Omental fat pad (tissue), 4 donors: ENCODE results near the gene AP4E1. TPM values are rescaled to one million over a fixed set of nuclear protein-coding genes. Genes with fewer than 3 reads are reported as not detected.

ENCODE experiments used
- ATAC-seq: fragments of 150-250 bp; one replicate; pipeline ENCODE4 v1.9.1; 2016; ENCODE audit warnings: mild to moderate bottlenecking, moderate library complexity; ENCODE audit not compliant: low FRiP score
- DNase-seq: peaks from one replicate; pipeline ENCODE4 v3.0.0-alpha.2; 2019; ENCODE audit warnings: low spot score
- total RNA-seq, 4 donors: library from RNA; depleted of rRNA; stranded (reverse); fragments of >200 nt; gene quantifications; one replicate each; pipeline ENCODE4 v1.1.0, GENCODE V29; 2016
- TF ChIP-seq, protein P1 (sequence below), 3 donors: fragments of 450-650 bp; IDR thresholded peaks; one replicate each; pipeline ENCODE4 v1.5.1; 2016 to 2017; ENCODE audit warnings: antibody characterized with exemption in 3 of 3, mild to moderate bottlenecking in 3 of 3, moderate library complexity in 2 of 3

AP4E1 gene
- total RNA-seq, 4 donors from 2014 or later: 7.3 to 8.5 (median 7.9) TPM

DNA sequence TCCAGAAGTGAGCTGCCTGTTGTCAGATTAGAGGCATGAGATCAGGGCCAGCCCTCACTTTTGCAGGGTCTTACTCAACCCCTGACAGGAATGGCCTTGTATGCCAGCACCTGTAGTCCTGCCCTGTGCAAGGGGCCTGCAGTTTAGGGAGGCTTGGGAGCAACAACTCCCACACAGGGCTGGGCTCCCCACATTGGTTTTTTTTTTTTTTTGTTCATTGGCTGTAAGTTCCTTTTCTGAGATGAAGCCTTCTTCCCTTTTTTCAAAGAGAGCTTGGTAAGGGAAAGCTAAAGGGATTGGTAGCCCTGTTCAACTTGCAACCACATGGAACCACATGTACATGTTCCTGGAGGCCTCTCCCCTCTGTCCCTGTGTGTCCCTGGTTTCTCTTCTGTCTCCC lies 139.8 kb downstream of the AP4E1 start:
- ATAC-seq (no peak), DNase-seq (no peak)
- TF ChIP-seq, protein P1, sequence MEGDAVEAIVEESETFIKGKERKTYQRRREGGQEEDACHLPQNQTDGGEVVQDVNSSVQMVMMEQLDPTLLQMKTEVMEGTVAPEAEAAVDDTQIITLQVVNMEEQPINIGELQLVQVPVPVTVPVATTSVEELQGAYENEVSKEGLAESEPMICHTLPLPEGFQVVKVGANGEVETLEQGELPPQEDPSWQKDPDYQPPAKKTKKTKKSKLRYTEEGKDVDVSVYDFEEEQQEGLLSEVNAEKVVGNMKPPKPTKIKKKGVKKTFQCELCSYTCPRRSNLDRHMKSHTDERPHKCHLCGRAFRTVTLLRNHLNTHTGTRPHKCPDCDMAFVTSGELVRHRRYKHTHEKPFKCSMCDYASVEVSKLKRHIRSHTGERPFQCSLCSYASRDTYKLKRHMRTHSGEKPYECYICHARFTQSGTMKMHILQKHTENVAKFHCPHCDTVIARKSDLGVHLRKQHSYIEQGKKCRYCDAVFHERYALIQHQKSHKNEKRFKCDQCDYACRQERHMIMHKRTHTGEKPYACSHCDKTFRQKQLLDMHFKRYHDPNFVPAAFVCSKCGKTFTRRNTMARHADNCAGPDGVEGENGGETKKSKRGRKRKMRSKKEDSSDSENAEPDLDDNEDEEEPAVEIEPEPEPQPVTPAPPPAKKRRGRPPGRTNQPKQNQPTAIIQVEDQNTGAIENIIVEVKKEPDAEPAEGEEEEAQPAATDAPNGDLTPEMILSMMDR (IDR thresholded peaks at IDR 0.05): no peak

DNA sequence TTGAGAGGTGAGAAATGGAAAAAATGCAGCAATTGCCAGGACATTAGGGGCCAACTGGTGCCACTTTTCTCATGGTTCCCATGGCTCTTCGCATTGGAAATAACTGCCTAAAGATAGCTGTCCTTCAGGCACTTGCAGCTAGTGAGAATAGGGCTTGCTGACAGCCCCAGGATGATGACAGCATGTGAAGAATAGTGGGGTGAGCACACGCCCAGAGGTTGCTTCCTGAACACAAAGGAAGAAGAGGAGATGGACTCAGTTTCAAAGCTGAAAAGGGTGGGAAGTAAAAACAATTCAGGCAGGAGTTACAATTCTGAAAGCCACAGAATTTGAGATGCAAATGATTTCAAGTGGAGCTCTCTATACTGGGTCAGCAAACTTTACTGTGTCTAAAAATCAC lies 140.6 kb downstream of the AP4E1 start:
- ATAC-seq: no peak
- no peak for DNase-seq
- TF ChIP-seq, protein P1 (IDR thresholded peaks at IDR 0.05): no peak

DNA sequence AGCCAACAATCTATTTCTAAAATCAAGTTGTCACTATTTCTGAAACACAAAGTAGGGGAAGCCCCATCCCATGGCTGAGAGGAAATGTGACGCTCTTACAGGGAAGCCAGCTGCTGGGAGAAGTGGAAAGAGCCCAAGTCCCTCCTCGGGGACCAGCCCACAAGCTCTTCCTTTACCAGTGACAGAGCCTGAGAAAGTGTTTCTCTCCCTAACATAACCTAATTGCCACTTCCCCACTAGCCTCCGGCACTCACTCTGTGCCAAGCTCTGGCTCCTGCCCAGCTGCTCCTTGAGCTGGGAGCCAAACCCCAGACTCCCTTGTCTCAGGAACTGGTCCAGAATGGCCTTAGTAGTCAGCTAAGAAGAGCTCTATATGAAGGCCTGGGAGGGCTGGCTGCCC lies 143.3 kb downstream of the AP4E1 start:
- DNase-seq: no peak
- ATAC-seq: no peak
- TF ChIP-seq, protein P1 (IDR thresholded peaks at IDR 0.05): no peak

DNA sequence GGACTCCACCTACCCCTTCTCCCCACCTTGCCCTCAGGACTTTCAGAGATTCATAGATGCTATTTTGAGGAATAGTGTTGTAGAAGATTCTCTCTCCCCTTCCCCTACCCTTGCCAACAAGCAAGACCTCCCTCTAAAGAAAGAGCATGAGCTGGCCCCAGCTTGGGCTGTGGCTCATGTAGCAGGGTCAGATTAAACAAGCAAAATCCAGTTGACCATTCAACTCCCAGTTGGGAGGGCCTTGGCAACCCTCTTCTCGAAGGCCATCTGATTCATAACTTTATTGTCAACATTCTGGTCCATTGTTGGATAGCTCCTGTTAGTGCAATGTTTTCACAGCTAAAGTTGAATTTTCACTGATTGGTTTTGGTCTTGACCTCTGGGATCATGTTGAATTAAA lies 145.1 kb downstream of the AP4E1 start:
- ATAC-seq (no peak), DNase-seq (no peak)
- TF ChIP-seq, protein P1 (IDR thresholded peaks at IDR 0.05): no peak

DNA sequence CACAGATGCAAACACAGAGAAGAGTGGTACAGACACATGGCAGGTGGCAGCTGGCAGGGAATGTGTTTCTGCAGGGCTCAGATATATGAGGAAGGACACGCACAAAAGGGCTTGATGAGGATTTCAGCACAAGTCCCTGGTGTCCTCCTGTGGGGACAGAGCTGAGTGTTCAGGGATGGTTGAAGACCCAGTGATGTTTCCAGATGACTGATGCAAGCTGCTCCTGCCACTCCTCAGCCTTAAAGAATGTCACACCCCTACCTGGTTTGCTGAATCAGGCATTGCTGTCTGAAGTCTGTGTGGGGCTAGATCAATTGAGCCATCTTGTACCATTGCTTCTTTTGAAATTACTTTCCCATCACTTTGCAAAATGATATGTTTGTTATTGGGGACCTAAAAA lies 146.1 kb downstream of the AP4E1 start:
- DNase-seq: no peak
- TF ChIP-seq, protein P1 (IDR thresholded peaks at IDR 0.05): no peak
- ATAC-seq: no peak

Other genes with a start within 250 kb of the AP4E1 start
- gene TRPM7, start 221.9 kb upstream of the AP4E1 start, total RNA-seq: 10 to 100 TPM; 55.5 to 63.6 (median 60.5) TPM
- 100 to 1,000 TPM; 127 to 209 (median 151) TPM for gene SPPL2A, start 143.0 kb upstream of the AP4E1 start, total RNA-seq
- gene TNFAIP8L3, start 186.2 kb downstream of the AP4E1 start, total RNA-seq: 10 to 100 TPM in 1 of 4 donors, 1 to 10 TPM in 3; 3.5 to 21.7 (median 7.0) TPM